ENCODE data around the gene SGSM2. TPM values are rescaled to one million over a fixed set of nuclear protein-coding genes. Genes with fewer than 3 reads are reported as not detected.
A peak's percentile ranks its signal among the peaks of the same experiment; 100 is the strongest.

Gene SGSM2
- total RNA-seq, 1 donor from 2014 or later, result 60.2 TPM

DNA sequence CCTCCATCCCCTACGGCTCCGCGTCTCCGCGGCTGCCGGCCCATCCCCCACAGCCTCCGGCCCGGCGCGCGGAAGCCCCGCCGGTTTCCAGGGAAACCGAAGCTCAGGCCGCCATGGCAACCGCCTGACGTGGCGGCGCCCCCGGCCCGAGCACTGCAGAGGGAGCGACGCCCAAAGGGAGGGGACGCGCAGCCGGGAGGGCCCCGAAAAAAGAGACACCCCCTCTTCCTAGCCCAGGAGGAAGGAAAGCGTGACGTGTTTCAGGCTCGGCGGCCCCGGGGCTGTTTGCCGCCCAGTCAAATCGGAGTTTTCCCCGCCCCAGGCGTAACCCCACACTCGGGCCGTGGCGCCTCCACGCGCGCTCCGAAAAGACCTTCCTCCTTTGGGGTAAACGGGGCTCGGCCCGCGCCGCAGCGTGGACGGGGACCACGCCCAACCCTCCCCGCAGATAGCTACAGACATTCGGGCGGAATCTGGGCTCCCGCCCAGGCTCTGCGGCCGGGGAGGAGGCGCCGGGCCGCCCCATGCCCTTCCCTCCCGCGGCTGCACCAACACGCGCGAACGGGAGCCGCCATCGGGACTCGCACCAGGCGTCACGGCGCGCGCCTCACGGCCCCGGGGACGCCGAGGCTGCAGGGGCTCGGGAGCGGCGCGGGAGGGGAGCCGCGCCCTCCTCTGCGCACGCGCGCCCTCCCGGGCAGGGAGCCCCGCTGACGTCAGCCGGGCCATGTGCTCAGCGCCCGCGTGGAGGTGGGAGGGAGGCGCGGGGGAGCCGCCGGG lies 56.1 kb downstream of the SGSM2 start:
- peaks cover 0 to 3% of the 10 kb centered on the region in 2 donors for H3K36me3 ChIP-seq
- intact Hi-C loops (cut with DNase I), result loop anchor here (10.0 kb wide), 1 partner anchor 339 kb away; the partner anchor contains the start of gene HIC1
- H3K27me3 ChIP-seq, result no peaks in the 10 kb centered on the region
- H3K27ac ChIP-seq, result peak overlapping the region; percentile 99
- peak; percentile 8 to 77 for TF ChIP-seq POLR2AphosphoS5 (IDR thresholded peaks at IDR 0.05; ENCODE audit: insufficient read depth in 1 of 2, low read depth in 1 of 2)
- peak in 1 of 2 donors; percentile 87 for TF ChIP-seq POLR2A (IDR thresholded peaks at IDR 0.05)
- TF ChIP-seq, protein P1, sequence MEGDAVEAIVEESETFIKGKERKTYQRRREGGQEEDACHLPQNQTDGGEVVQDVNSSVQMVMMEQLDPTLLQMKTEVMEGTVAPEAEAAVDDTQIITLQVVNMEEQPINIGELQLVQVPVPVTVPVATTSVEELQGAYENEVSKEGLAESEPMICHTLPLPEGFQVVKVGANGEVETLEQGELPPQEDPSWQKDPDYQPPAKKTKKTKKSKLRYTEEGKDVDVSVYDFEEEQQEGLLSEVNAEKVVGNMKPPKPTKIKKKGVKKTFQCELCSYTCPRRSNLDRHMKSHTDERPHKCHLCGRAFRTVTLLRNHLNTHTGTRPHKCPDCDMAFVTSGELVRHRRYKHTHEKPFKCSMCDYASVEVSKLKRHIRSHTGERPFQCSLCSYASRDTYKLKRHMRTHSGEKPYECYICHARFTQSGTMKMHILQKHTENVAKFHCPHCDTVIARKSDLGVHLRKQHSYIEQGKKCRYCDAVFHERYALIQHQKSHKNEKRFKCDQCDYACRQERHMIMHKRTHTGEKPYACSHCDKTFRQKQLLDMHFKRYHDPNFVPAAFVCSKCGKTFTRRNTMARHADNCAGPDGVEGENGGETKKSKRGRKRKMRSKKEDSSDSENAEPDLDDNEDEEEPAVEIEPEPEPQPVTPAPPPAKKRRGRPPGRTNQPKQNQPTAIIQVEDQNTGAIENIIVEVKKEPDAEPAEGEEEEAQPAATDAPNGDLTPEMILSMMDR (IDR thresholded peaks at IDR 0.05), result no peak
- no peaks in the 10 kb centered on the region for H3K9me3 ChIP-seq
- no peak for DNase-seq (ENCODE audit: extremely low spot score in 2 of 2)
- H3K4me1 ChIP-seq, result peaks cover 72% of the 10 kb centered on the region
- peak overlapping the region; percentile 81 to 97 for H3K4me3 ChIP-seq

- Histone ChIP-seq H3K27ac (peak overlapping the region; percentile 99), H3K36me3 (peaks cover 0 to 3% of the 10 kb centered on the region in 2 donors), H3K4me3 (peak overlapping the region; percentile 81 to 97), H3K27me3 (no peaks in the 10 kb centered on the region), H3K9me3 (no peaks in the 10 kb centered on the region), H3K4me1 (peaks cover 76% of the 10 kb centered on the region)
- intact Hi-C loops (cut with DNase I), result loop anchor here (10.0 kb wide), 1 partner anchor 339 kb away; the partner anchor contains the start of gene HIC1
- no peak for TF ChIP-seq POLR2AphosphoS5 (IDR thresholded peaks at IDR 0.05; ENCODE audit: insufficient read depth in 1 of 2, low read depth in 1 of 2)
- no peak for TF ChIP-seq POLR2A (IDR thresholded peaks at IDR 0.05)
- TF ChIP-seq, protein P1 (IDR thresholded peaks at IDR 0.05), result no peak
- DNase-seq (ENCODE audit: extremely low spot score in 2 of 2), result no peak
Observed at GRCh38 chr17:2393954-2394749, 56.9 kb downstream of the SGSM2 start.

DNA sequence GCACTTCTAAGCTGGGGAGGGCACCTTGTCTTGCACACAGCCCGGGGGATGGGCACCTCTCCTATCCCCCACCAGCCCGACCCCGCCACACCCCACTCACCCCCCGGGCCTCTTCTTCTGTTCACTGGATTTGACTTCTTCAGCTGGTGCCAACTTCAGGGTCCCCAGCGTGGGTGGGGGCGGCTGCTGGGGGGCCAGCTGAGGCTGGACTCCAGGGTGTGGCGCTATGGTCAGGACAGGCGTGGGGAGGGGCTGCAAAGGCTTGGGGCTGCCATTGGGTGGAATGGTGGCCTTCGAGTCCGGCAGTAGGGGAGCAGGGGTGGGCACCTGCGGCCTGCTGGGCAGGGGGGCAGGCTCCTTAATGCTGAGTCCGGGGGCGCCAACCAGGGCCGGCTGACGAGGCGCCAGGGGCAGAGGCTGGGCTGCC lies 57.5 kb downstream of the SGSM2 start:
- H3K27me3 ChIP-seq, result no peaks in the 10 kb centered on the region
- peak overlapping the region; percentile 99 for H3K27ac ChIP-seq
- H3K4me1 ChIP-seq, result peaks cover 75% of the 10 kb centered on the region
- DNase-seq (ENCODE audit: extremely low spot score in 2 of 2), result no peak
- no peaks in the 10 kb centered on the region for H3K9me3 ChIP-seq
- peaks cover 0 to 3% of the 10 kb centered on the region in 2 donors for H3K36me3 ChIP-seq
- TF ChIP-seq POLR2A (IDR thresholded peaks at IDR 0.05) (no peak), POLR2AphosphoS5 (IDR thresholded peaks at IDR 0.05; ENCODE audit: insufficient read depth in 1 of 2, low read depth in 1 of 2) (no peak)
- TF ChIP-seq, protein P1 (IDR thresholded peaks at IDR 0.05), result no peak
- intact Hi-C loops (cut with DNase I), result loop anchor here (10.0 kb wide), 1 partner anchor 340 kb away; the partner anchor contains the start of gene HIC1
- peak overlapping the region in 1 of 2 donors; percentile 97 for H3K4me3 ChIP-seq

GRCh38 chr17:2395258-2396181 lies 58.2 kb downstream of the SGSM2 start:
- peak overlapping the region in 1 of 2 donors; percentile 50 for H3K4me3 ChIP-seq
- DNase-seq (ENCODE audit: extremely low spot score in 2 of 2), result no peak
- peaks cover 0 to 3% of the 10 kb centered on the region in 2 donors for H3K36me3 ChIP-seq
- intact Hi-C loops (cut with DNase I), result loop anchor here (10.0 kb wide), 1 partner anchor 341 kb away; the partner anchor contains the start of gene HIC1
- H3K9me3 ChIP-seq, result no peaks in the 10 kb centered on the region
- no peaks in the 10 kb centered on the region for H3K27me3 ChIP-seq
- peaks cover 68% of the 10 kb centered on the region for H3K4me1 ChIP-seq
- TF ChIP-seq POLR2AphosphoS5 (IDR thresholded peaks at IDR 0.05; ENCODE audit: insufficient read depth in 1 of 2, low read depth in 1 of 2) (no peak), POLR2A (IDR thresholded peaks at IDR 0.05) (no peak)
- TF ChIP-seq, protein P1 (IDR thresholded peaks at IDR 0.05), result no peak
- peak overlapping the region; percentile 99 for H3K27ac ChIP-seq
